Measurements from ENCODE around the gene ARHGEF4.

DNA sequence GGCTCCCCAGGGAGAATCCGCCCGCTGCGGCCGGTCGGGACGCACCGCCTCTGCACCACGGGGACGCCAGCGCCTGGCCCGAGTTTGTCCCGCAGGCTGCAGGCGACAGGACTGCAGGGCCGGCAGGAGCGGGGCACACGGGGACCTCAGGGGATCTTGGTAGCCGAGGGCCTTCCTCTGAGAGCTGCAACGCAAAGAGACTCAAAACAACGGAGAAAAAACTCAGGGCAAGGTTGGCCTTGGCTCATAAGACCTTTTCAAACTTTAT is 79.7 kb downstream of the ARHGEF4 start:
- TF ChIP-seq, protein P1, sequence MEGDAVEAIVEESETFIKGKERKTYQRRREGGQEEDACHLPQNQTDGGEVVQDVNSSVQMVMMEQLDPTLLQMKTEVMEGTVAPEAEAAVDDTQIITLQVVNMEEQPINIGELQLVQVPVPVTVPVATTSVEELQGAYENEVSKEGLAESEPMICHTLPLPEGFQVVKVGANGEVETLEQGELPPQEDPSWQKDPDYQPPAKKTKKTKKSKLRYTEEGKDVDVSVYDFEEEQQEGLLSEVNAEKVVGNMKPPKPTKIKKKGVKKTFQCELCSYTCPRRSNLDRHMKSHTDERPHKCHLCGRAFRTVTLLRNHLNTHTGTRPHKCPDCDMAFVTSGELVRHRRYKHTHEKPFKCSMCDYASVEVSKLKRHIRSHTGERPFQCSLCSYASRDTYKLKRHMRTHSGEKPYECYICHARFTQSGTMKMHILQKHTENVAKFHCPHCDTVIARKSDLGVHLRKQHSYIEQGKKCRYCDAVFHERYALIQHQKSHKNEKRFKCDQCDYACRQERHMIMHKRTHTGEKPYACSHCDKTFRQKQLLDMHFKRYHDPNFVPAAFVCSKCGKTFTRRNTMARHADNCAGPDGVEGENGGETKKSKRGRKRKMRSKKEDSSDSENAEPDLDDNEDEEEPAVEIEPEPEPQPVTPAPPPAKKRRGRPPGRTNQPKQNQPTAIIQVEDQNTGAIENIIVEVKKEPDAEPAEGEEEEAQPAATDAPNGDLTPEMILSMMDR (optimal IDR thresholded peaks at IDR 0.05 in 1 of 3, IDR thresholded peaks at IDR 0.05 in 1 of 3, conservative IDR thresholded peaks at IDR 0.05 in 1 of 3; ENCODE audit: extremely low read depth in 1 of 3, insufficient read depth in 2 of 3, low read length in 3 of 3), result no peak
- TF ChIP-seq EZH2 (IDR thresholded peaks at IDR 0.05; ENCODE audit: low read length), result no peak

Measured in keratinocyte (primary cell).